Upper lobe of right lung (tissue), 1 donor: Measurements from ENCODE around the gene MLLT6. TPM values are rescaled to one million over a fixed set of nuclear protein-coding genes. Genes with fewer than 3 reads are reported as not detected.

Experiments
- ATAC-seq: fragments of 200-7000 bp; cut with Tn5 transposase; one replicate; pipeline ENCODE4 v1.9.1; 2020; ENCODE audit warnings: mild to moderate bottlenecking, moderate library complexity
- DNase-seq: peaks from one replicate; pipeline ENCODE4 v3.0.0-alpha.2; 2020
- H3K27ac ChIP-seq: fragments of 200-600 bp; one replicate; pipeline ENCODE4 v1.8.0; 2022
- H3K27me3 ChIP-seq: fragments of 200-600 bp; one replicate; pipeline ENCODE4 v1.8.0; 2022; ENCODE audit warnings: mild to moderate bottlenecking
- H3K36me3 ChIP-seq: fragments of 200-600 bp; one replicate; pipeline ENCODE4 v1.8.0; 2022
- H3K4me1 ChIP-seq: fragments of 200-600 bp; one replicate; pipeline ENCODE4 v1.8.0; 2022
- H3K4me3 ChIP-seq: fragments of 200-600 bp; one replicate; pipeline ENCODE4 v1.8.0; 2022; ENCODE audit warnings: mild to moderate bottlenecking
- H3K9me3 ChIP-seq: fragments of 200-600 bp; one replicate; pipeline ENCODE4 v1.8.0; 2022
- CTCF ChIP-seq: fragments of 200-600 bp; IDR thresholded peaks from one replicate; pipeline ENCODE4 v1.8.0; 2022; ENCODE audit warnings: antibody characterized with exemption
- intact Hi-C: fragments of 100-400 bp; cut with DNase I; formaldehyde crosslinking; loops from one replicate; pipeline ENCODE4 v1.11.0; 2022
- total RNA-seq: library from RNA; stranded (reverse); fragmentation: NEBNext Ultra II Directional; extraction: Animal tissue kit (Norgen Biotek cat#: 25700); gene quantifications from one replicate; pipeline ENCODE4 v1.2.1, GENCODE V29; 2021
- donor health status: DM: no; HTN: yes; CAD: no; lungs with severe emphysema.

Gene MLLT6
- total RNA-seq, 1 donor from 2014 or later: 133 TPM

- ATAC-seq (no peak), DNase-seq (no peak)
- Histone ChIP-seq H3K27ac (no peak overlapping the region), H3K9me3 (no peaks in the 10 kb centered on the region), H3K4me1 (no peaks in the 10 kb centered on the region), H3K4me3 (no peak overlapping the region), H3K36me3 (no peaks in the 10 kb centered on the region), H3K27me3 (peaks cover 27% of the 10 kb centered on the region)
- no peak for TF ChIP-seq CTCF
- intact Hi-C loops: loop anchor here (10.0 kb wide), 1 partner anchor 103 kb away; no protein-coding TSS in a partner anchor
Measured at GRCh38 chr17:38667787-38668122, 37.3 kb upstream of the MLLT6 start.

GRCh38 chr17:38669520-38669919 lies 35.6 kb upstream of the MLLT6 start:
- no peak for DNase-seq
- Histone ChIP-seq H3K4me3 (no peak overlapping the region), H3K9me3 (no peaks in the 10 kb centered on the region), H3K27me3 (peaks cover 45% of the 10 kb centered on the region), H3K36me3 (no peaks in the 10 kb centered on the region), H3K4me1 (peaks cover 11% of the 10 kb centered on the region), H3K27ac (no peak overlapping the region)
- TF ChIP-seq CTCF: no peak
- ATAC-seq: no peak
- intact Hi-C loops: loop anchor here (10.0 kb wide), 1 partner anchor 105 kb away; no protein-coding TSS in a partner anchor

GRCh38 chr17:38671939-38672720 lies 32.9 kb upstream of the MLLT6 start:
- no peak overlapping the region for H3K4me3 ChIP-seq
- no peaks in the 10 kb centered on the region for H3K9me3 ChIP-seq
- H3K36me3 ChIP-seq: no peaks in the 10 kb centered on the region
- TF ChIP-seq CTCF: no peak
- no peak overlapping the region for H3K27ac ChIP-seq
- ATAC-seq (no peak), DNase-seq (no peak)
- H3K27me3 ChIP-seq: peaks cover 46% of the 10 kb centered on the region
- intact Hi-C loops: no loop called here
- H3K4me1 ChIP-seq: peaks cover 20% of the 10 kb centered on the region

- intact Hi-C loops: no loop called here
- no peak overlapping the region for H3K27ac ChIP-seq
- peak overlapping the region; percentile 66 for H3K4me3 ChIP-seq
- H3K36me3 ChIP-seq: no peaks in the 10 kb centered on the region
- H3K9me3 ChIP-seq: no peaks in the 10 kb centered on the region
- DNase-seq (no peak), ATAC-seq (no peak)
- TF ChIP-seq CTCF: no peak
- peaks cover 46% of the 10 kb centered on the region for H3K27me3 ChIP-seq
- H3K4me1 ChIP-seq: peaks cover 20% of the 10 kb centered on the region
Measured at GRCh38 chr17:38672788-38673706, 32.0 kb upstream of the MLLT6 start.

- DNase-seq: no peak
- no peak for TF ChIP-seq CTCF
- Histone ChIP-seq H3K27ac (no peak overlapping the region), H3K36me3 (no peaks in the 10 kb centered on the region), H3K4me3 (peak overlapping the region; percentile 66), H3K27me3 (peaks cover 46% of the 10 kb centered on the region), H3K9me3 (no peaks in the 10 kb centered on the region), H3K4me1 (peaks cover 20% of the 10 kb centered on the region)
- intact Hi-C loops: no loop called here
- peak; percentile 5 for ATAC-seq
Measured at GRCh38 chr17:38673707-38674013, 31.4 kb upstream of the MLLT6 start.
